HEK293 (cell line): ENCODE measurements around the gene SLC51B.

Experiments used
- PRDM1 ChIP-seq: fragments of 450-650 bp; formaldehyde crosslinking; IDR thresholded peaks from 2 replicates; pipeline ENCODE4; 2016; ENCODE audit warnings: missing biosample characterization, missing genetic modification characterization
- ZNF292 ChIP-seq: fragments of 450-650 bp; formaldehyde crosslinking; IDR thresholded peaks from 2 replicates; pipeline ENCODE4 v1.5.1; 2016; ENCODE audit warnings: low read depth, missing biosample characterization, missing genetic modification characterization, borderline replicate concordance
- ZNF426 ChIP-seq: fragments of 450-650 bp; formaldehyde crosslinking; IDR thresholded peaks from 2 replicates; pipeline ENCODE4 v1.5.1; 2017; ENCODE audit warnings: missing biosample characterization, missing genetic modification characterization, mild to moderate bottlenecking, inconsistent platforms, moderate library complexity
- ZNF843 ChIP-seq: fragments of 450-650 bp; formaldehyde crosslinking; IDR thresholded peaks from 2 replicates; pipeline ENCODE4 v1.5.1; 2016; ENCODE audit warnings: missing biosample characterization, missing genetic modification characterization
- TF ChIP-seq, protein P1 (sequence below): fragments of 450-650 bp; formaldehyde crosslinking; IDR thresholded peaks from 2 replicates; pipeline ENCODE4 v1.5.1; 2016; ENCODE audit warnings: missing biosample characterization, missing genetic modification characterization
- TF ChIP-seq, protein P2 (sequence below): fragments of 450-650 bp; formaldehyde crosslinking; IDR thresholded peaks from 2 replicates; pipeline ENCODE4 v1.5.1; 2016; ENCODE audit warnings: missing biosample characterization, missing genetic modification characterization

DNA sequence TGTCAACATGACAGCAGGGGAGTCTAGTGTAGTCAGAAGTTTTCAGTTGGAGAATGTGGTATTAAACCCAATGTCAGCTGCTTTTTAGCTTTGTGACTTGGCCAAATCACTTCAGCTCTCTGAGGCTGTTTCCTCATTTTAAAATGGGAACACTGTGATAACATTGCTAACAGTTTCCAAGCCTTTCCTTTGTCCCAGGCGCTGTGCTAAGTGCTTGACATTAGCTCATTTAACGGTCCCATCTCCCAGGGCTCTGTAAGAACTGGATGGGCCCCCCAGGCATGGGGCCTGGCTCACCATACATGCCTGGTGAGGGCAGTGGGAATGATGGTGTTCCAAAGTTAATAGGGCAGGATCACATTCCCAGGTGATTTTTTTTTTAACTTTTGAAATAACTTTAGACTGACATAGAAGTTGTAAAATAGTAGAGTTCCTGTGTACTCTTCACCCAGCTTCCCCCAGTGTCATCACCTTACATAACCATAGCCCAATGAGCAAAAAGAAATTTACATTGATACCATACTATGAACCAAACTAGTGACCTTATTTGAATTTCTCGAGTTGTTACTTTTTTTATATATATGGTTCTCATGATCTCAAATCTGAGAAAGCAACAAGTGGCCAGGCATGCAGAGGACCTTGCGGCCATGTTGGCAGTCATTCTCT lies 14.9 kb downstream of the SLC51B start:
- TF ChIP-seq PRDM1 (tag by site-specific recombination) (no peak), ZNF292 (tag by site-specific recombination) (no peak), ZNF843 (tag by site-specific recombination) (no peak), ZNF426 (tag by site-specific recombination) (no peak)
- TF ChIP-seq, protein P1, sequence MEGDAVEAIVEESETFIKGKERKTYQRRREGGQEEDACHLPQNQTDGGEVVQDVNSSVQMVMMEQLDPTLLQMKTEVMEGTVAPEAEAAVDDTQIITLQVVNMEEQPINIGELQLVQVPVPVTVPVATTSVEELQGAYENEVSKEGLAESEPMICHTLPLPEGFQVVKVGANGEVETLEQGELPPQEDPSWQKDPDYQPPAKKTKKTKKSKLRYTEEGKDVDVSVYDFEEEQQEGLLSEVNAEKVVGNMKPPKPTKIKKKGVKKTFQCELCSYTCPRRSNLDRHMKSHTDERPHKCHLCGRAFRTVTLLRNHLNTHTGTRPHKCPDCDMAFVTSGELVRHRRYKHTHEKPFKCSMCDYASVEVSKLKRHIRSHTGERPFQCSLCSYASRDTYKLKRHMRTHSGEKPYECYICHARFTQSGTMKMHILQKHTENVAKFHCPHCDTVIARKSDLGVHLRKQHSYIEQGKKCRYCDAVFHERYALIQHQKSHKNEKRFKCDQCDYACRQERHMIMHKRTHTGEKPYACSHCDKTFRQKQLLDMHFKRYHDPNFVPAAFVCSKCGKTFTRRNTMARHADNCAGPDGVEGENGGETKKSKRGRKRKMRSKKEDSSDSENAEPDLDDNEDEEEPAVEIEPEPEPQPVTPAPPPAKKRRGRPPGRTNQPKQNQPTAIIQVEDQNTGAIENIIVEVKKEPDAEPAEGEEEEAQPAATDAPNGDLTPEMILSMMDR (tag by site-specific recombination), result no peak
- TF ChIP-seq, protein P2, sequence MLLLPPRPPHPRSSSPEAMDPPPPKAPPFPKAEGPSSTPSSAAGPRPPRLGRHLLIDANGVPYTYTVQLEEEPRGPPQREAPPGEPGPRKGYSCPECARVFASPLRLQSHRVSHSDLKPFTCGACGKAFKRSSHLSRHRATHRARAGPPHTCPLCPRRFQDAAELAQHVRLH, result no peak
